Vagina (tissue), 2 donors: Measurements from ENCODE around the gene MRPL41.

Experiments
- CTCF ChIP-seq, 3 experiments: fragments of 450-650 bp in 2 of 3; fragments of 200-600 bp in 1 of 3; sonication (generic) in 1 of 3; IDR thresholded peaks; one replicate each; pipeline ENCODE4 v1.5.1; 2017 to 2019; ENCODE audit warnings: antibody characterized with exemption in 3 of 3, mild to moderate bottlenecking in 2 of 3, moderate library complexity in 2 of 3
- POLR2A ChIP-seq, 2 donors: fragments of 450-650 bp; IDR thresholded peaks; one replicate each; pipeline ENCODE4 v1.6.1; 2017; ENCODE audit warnings: antibody characterized with exemption in 2 of 2, mild to moderate bottlenecking in 2 of 2, moderate library complexity in 2 of 2
- POLR2AphosphoS5 ChIP-seq, 2 donors: sonication (generic); formaldehyde crosslinking; IDR thresholded peaks; one replicate each; pipeline ENCODE4 v1.9.0; 2017; ENCODE audit warnings: antibody characterized with exemption in 2 of 2, mild to moderate bottlenecking in 2 of 2, low read depth in 1 of 2; ENCODE audit not compliant: insufficient read depth in 1 of 2

GRCh38 chr9:137547687-137548543 lies 3.8 kb upstream of the MRPL41 start:
- TF ChIP-seq CTCF (IDR thresholded peaks at IDR 0.05) (no peak), POLR2AphosphoS5 (IDR thresholded peaks at IDR 0.05; ENCODE audit: insufficient read depth in 1 of 2, low read depth in 1 of 2) (no peak), POLR2A (IDR thresholded peaks at IDR 0.05) (no peak)
